SK-N-MC (cell line): ENCODE measurements around the gene LGALS7.

ENCODE experiments used
- DNase-seq: peaks from one replicate; pipeline ENCODE4 v3.0.0-alpha.2; 2011; ENCODE audit warnings: low read depth, low spot score
- H3K27ac ChIP-seq: fragments of 200-600 bp; sonication (generic); 2 replicates; pipeline ENCODE4 v1.5.1; 2016; ENCODE audit warnings: mixed run types
- H3K36me3 ChIP-seq: fragments of 200-600 bp; sonication (generic); 2 replicates; pipeline ENCODE4 v1.6.1; 2017; ENCODE audit warnings: antibody characterized with exemption, low read length, mixed read lengths; ENCODE audit not compliant: insufficient read depth
- H3K4me3 ChIP-seq: fragments of 200-600 bp; sonication (generic); 2 replicates; pipeline ENCODE4 v1.5.1; 2016
- H3K9ac ChIP-seq: fragments of 200-600 bp; sonication (generic); 2 replicates; pipeline ENCODE4 v1.8.0; 2017; ENCODE audit warnings: mixed run types, mixed read lengths; ENCODE audit not compliant: insufficient read length
- H3K9me3 ChIP-seq: fragments of 200-600 bp; sonication (generic); 2 replicates; pipeline ENCODE4 v1.6.1; 2017; ENCODE audit warnings: low read depth, mild to moderate bottlenecking, antibody characterized with exemption, low read length, moderate library complexity, mixed read lengths
- EZH2 ChIP-seq: fragments of 200-600 bp; sonication (generic); IDR thresholded peaks from one replicate; pipeline ENCODE4 v1.6.1; 2017; ENCODE audit warnings: antibody characterized with exemption
- FOXP2 ChIP-seq: optimal IDR thresholded peaks from 2 replicates; pipeline ENCODE3; 2011; ENCODE audit warnings: mild to moderate bottlenecking, moderate library complexity; ENCODE audit not compliant: insufficient read depth; ENCODE audit errors: extremely low read length, control extremely low read depth
- POLR2AphosphoS5 ChIP-seq: IDR thresholded peaks from 2 replicates; pipeline ENCODE4 v1.6.1; 2012; ENCODE audit warnings: mild to moderate bottlenecking, low read depth, low read length, borderline replicate concordance

Gene LGALS7

GRCh38 chr19:38721496-38721895 lies 51.8 kb downstream of the LGALS7 start:
- H3K36me3 ChIP-seq = peaks cover 30% of the 10 kb centered on the region; the same call in 1 of the 2 replicates
- H3K9me3 ChIP-seq = no peaks in the 10 kb centered on the region
- H3K9ac ChIP-seq = no peak overlapping the region
- no peak for TF ChIP-seq EZH2
- TF ChIP-seq POLR2AphosphoS5 = no peak
- no peak for TF ChIP-seq FOXP2
- H3K27ac ChIP-seq = no peak overlapping the region
- H3K4me3 ChIP-seq = no peak overlapping the region
- no peak for DNase-seq
